GM18498 (cell line): Measurements from ENCODE around the gene LAMA4.

Experiments used
- ATAC-seq: cut with Tn5 transposase; IDR thresholded peaks from one replicate; pipeline ENCODE4 v1.9.1; 2021; ENCODE audit warnings: mild to moderate bottlenecking, moderate library complexity; ENCODE audit not compliant: unreplicated experiment

Gene LAMA4

DNA sequence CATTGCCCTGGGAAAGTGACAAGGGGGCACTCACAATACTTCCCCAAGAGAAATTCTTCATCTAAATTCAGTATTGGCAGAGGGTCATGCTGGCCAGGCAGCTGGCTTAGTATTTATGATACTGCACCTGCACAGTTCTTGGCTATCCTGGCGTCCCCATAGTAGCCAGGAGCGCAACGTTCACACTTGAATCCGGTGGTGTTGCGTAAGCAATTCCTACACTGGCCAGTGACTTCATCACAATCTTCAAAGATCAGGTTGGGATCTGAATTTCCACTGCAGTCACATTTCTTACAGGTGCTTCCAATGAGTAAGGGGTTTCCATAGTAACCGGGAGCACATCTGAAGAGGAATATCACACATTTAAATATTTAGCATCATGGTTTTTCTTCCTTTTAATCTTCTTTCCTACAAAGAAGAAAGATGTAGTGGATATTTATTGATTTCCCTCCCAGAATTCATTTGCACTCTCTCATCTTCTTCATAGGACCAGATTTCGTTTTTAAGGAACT lies 62.8 kb downstream of the LAMA4 start:
- ATAC-seq, result no peak

DNA sequence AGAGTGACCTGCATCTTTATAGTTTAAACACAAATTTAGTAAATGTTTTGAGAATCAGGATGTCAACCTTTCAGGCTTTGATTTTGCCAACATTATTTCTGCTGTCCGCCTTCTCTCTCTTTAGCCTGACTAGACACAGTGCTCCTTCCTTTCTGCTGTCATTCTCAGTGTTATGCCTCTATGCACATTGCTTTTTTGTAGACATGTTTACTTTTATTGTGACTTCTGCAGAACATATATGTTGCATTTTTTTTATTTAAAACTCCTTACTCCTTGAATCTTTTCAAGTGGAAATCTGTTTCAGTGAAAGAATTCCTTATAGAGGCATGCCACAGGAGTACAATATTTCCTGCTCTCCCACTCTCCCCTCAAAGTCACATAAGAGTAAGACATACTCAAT lies 64.2 kb downstream of the LAMA4 start:
- ATAC-seq, result no peak

DNA sequence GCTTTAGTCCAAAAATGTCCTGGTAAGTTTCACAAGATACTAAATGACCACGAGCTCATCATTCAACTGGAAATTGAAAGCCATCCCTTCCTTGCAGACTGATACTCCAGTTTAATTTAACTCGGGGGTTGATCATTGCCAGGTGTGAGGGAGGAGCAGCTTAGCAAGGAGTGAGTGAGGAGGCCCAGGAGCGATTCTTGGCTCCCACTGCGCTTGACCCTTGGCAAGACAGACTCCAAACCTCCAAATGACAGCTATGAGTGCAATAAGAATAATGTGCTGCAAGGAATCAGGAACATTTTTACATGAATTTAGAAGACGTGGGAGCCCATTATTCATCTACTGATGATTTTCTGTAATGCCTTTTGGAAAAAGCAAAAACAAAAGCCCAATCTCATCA lies 64.9 kb downstream of the LAMA4 start:
- no peak for ATAC-seq

DNA sequence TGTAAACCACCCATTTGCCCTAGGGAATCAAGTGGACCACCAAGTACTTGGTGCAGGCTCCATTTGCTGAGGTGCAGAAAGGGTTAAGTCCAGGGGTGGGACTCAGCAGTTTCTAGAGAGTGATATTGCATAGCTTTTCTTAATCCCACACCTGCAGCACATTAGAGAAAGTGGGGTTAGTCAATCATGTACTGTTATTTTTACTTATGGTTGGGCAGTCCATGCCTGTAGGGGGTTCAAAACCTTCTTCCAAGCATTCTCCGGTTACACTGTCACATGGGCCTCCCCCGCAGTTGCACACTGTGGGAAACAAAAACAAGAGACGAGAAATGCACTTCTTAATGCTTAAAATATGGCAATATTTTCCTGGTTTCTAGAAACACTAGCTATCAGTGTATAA lies 65.5 kb downstream of the LAMA4 start:
- ATAC-seq, result no peak

DNA sequence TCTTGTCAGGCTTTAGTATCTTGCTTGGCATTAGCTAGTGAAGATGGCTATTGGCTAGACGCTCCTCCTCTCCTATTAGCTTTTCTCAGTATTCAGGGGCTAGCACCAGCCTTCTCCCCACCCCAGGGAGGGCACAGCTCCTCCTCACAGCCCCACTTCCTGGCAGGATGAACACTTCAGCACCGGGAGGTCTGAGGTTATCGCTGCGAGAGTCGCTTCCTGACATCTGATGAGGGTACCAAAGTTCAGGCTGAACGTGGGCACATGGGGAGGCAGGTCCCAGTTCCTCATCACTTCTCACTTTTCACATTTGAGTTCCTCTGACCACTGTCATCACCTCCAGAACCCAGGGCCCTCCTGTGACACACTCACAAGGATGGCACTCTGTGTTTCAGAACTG lies 66.6 kb downstream of the LAMA4 start:
- no peak for ATAC-seq

DNA sequence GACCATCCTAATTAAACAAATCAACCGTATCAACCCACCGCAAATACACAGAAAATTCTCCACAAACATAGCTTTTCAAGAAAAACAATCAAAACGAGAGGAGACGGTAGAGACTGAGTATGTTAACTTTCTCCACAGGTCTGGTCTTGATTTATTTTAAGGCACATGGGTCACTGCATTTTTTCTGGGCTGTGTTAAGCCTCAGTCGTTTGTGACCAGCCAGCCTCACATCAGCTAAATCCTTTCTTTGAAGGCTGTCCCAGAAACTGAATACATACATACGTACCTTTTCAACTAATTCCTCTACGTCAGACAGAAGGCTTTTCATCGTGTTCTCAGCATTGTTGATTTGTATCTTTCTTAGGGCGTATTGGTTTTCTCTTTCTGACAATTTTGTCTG lies 69.4 kb downstream of the LAMA4 start:
- no peak for ATAC-seq

DNA sequence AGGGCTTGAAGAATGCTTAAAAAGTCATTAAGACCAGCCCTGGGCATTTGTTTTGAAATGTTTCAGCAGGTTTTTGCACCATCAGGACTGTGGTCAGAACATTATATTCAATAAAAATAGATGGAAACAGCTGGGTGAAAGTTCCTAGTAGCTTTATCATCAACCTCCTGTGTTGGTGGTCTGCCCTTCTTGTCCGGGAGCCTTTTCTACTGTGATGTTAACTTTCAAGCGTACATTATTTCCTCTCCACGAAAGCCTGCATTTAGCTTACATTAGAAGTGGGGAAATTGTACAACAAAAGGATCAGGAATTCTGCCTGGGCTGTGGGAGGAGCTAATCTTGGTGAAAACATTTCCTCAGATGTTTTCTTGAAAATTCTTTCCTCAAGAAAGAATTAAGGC lies 71.1 kb downstream of the LAMA4 start:
- ATAC-seq, result no peak

DNA sequence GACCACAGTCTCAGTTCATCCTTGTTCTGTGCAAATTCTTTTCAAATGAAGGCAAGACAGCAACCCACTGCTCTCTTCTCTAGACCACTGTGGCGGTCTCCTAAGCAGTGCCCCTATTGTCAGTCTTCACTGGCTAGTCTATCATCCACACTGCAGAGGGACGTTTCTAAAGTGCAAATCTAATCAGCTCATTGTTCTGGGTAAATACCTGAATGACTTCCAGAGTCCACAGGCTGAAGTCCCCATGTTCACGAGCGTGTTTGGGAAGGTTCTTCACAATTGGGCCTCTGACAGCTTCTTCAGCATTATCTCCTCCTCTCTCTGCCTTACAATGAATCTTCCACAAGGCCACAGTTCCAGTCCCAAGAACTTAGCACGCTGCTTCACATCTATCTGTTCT lies 73.2 kb downstream of the LAMA4 start:
- ATAC-seq, result no peak

DNA sequence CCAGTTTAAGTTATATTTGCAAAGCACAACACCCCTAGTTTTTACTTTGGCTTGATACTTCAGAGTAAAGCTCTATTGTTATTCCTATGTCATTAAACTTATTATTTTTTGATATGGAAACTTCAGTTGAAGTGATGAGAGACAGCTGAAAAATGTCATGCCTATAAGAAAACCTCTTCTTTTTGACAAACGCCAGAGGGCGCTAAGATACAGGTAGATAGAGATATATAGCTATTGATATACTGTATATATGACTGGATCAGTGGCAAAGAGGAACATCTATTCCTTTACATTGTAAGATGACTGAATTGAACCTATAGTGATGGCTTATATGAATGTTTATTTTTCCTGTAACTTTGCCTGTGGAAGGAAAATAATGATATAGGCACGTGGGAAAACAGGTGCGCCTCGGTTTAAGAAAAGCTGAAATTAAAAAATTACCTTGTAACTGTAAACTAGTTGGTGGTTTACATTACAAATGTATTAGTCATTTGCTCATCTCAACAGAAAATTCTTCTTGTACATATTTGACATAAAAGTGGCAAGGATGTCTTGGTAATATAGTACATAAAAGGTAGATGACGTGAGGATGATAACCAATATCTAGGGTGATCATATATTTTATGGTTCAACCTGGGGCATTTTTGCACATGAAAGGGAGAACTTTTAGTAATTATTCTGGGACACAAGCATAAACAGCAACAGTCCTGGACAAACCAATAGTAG lies 74.1 kb downstream of the LAMA4 start:
- peak; percentile 81 for ATAC-seq

DNA sequence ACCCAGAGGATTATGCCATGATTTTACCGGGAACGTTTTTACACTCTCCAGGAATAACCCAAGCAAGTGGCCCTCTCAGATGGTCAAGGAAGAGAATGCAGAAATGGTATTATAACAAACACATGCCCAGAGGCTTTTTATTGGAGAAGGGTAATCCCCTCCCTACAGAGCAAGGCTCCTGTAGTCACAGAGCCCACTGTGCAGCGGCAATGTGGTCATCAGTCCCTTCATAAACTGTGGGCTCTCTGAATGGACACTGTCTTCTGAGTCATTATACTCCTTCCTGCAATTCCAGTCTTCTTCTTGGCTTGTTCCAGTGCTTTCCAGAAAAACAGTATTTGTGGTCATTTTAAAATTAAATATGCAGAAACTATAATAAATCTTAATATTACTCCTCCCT lies 74.7 kb downstream of the LAMA4 start:
- ATAC-seq, result no peak

DNA sequence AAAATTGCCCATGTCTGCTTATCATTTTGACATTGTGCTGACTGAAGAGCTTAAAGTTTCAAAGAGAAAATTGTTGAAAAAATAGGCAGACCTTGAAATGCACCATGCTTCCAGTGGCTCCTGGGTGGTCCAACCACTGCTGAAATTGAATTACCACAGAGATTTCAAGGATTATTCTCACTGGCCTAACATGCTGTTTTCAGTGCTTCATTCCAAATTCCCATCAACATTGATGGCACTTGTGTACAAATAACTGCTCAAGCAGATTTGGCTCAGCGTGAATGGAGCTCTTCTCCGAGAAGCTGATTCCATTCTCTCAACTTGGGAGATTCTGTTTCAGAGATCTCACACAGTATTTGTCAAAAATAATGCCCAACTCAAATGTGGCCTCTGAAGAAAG lies 75.5 kb downstream of the LAMA4 start:
- ATAC-seq, result no peak

DNA sequence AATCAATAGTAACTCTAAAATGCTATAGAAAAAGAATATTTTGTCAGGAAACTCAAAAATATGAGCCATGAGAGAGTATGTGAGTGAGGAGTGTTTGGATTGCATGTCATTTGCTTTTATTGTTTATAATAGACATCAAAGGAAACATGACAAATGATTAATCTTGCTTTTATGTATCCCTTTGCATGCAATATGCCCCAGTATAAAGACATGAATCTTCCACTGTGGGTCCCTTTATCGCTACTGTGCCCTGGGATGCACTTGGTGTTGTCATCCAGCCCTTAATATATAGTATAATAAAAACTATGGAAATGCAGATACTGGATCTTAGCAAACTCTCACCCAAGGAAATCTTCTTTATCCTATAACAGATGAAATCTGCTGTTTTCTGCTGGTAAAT lies 77.3 kb downstream of the LAMA4 start:
- ATAC-seq, result no peak

DNA sequence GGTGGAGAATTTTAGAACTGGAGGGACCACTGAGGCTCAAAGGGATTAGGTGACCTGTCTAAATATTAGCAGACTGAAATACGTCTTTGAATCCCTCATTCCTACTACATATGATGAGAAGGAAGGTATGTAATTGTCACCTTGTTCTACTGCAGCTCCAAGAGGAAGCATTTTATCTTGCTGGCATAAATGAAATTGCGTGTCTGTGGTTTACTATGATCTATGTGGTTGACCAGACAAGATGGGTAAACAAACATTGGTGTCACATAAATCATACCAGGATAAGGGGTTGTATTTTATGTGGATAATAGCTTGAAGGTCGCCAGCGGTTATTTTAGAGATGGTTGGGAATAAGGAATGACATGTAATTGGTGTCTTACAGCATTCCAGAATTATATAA lies 78.2 kb downstream of the LAMA4 start:
- no peak for ATAC-seq

DNA sequence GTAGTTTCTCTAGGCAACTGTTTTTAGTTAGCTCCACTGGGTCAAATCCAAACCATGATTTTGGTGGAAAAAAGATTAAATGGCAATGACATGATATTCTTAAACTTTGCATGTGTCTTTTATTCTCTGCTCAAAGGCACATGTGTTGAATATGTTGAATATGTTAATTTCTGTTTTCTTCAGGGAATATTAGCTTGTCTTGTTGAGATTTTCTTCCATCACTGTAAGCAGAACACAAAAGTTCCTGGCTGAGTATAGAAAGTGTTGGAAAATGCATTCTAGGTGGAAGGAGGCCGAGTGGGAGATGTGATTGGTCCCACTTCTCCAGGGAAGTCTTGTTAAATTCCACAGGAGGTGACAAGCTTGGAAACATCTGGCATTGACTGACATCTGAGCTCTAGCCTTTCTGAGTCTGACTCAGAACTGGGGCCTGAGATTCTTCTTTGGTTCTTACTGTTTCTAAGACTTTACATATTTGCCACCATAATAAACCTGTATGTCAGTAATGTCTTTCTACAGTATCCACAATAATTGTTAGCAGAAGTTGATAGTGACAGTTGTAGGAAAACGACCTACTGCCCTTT lies 81.1 kb downstream of the LAMA4 start:
- no peak for ATAC-seq

DNA sequence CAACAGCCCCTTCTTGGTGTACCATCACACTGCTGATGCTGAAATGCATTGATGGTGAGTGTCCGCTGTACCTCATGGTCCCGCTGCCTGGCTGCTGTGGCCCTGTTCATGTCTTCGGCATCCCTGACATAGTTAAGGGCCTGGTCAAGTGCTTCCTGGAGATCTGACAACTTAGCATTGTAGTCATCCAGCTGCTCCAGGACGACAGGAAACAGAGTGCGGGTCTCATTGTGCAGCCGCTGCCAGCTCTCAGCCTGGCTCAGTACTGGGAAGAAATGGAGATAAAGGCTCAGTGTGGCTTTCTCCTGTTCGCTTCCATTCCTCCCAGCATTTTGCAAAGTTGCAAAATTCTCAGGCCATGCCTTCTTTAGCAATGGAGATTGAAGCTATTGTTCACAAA lies 81.8 kb downstream of the LAMA4 start:
- no peak for ATAC-seq

DNA sequence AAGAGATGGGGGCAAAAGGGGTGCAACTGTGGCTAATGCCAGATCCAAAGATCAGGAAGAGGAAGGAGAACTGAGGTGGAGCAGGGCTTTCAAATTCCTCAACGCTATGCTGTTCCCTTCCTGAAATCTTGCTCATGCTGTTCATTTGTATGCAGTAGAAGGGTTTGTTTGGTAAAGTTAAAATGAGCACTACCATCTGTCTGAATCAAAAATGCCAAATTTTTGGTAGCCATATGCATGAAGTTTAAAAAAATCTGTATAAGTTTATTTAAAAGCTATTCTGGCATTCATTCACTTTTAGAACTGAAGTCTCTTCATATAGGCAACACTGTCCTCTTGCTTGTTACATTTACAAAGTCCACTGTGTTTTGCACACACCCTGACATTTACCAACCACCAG lies 84.8 kb downstream of the LAMA4 start:
- ATAC-seq, result no peak

DNA sequence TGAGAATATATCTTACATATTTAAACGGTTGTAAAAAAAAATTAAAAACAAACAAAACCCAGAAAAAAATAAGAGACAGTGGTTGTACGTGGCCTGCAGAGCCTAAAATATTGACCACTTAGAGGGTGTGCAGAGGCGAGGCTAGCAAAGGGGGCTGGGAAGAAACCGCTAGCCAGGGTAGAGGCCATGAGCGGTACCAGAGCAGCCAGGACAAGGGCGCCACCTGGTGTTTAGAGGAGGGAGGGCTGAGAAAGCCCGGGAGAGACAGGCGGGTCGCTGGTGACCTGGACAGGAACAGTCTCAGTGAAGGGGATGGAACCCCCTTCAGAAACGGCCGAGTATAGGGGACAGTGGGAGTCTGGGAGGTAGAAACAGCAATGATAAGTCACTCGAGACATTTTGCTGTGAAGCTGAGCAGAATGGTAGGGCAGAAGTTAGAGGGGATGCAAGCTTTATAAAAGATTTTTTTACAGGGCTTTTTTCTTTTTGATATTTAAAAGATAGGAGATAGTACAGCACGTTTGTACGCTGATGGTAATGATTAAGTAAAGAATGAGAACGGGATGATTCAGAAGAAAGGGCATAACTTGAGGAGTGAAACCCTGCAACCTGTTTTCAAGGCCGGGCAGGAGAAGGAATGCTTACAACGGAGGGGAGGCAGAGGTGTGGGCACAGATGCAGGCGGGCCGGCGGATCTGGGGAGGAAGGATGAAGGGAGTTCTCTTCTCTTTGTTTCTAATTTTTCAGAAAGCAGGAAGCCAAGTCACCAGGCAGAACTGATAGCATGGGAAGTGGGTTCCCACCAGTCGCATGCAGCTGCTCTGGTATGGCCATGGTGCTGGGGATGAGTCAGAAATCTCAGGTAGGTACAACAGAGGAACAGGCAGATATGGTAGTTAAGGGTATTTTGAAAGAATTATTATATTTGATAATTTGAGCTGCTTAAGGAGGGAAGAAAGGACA lies 90.8 kb downstream of the LAMA4 start:
- peak; percentile 99 for ATAC-seq

DNA sequence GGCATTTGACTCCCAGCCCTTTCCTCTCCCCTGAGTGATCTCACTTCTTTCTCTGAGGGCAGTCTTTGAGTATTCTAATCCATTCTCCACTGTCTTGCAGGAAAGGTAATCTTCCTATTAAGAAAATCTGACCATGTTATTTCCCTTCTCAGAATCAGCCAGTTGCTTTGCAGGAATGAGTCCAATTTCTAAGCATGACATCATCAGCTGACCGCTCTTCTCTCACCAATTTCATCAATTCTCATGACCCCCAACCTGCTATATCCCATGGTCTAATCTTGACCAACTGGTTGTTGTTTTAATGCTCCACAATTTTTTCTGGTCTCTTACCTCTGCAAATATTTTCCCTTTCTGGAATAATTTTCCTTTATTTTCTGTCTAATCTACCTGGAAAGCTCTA lies 93.6 kb downstream of the LAMA4 start:
- ATAC-seq, result no peak

DNA sequence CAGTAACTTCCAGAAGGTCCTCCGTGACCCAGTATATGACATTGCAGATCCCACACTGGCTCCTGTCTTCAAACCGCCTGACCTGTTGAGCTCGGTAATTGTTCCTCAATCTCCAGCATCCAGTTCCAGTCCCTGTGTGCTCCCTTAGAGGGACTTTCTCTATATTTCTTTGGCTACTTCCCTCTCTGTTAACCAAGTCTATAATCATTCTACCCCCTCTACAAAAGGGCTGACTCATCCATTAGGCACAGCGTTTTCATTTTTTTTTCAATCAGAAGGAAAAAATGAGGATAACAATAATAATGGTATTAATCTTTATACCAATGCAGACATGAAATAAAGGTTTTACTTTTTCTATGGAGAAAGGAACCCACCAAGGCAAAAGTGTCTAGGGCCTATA lies 97.7 kb downstream of the LAMA4 start:
- no peak for ATAC-seq

DNA sequence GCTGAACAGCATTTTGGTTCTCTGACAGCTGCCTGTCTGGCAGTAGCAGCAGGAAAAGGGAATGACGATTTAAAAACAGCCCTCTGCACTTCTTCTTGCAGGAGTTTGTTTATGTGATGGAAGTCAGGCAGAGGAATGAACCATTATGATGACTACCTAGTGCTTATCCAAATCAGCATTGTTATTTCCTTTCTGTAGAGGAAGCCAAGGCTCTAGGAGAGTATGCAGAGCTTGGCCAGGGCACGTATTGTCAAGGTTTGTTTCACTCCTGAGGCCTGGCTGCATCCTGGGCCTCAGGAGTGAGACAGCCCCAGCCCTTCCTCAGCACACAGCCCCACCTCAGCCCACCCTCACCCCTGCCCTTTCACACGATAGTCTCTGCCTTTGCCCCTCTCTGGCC lies 98.5 kb downstream of the LAMA4 start:
- no peak for ATAC-seq

DNA sequence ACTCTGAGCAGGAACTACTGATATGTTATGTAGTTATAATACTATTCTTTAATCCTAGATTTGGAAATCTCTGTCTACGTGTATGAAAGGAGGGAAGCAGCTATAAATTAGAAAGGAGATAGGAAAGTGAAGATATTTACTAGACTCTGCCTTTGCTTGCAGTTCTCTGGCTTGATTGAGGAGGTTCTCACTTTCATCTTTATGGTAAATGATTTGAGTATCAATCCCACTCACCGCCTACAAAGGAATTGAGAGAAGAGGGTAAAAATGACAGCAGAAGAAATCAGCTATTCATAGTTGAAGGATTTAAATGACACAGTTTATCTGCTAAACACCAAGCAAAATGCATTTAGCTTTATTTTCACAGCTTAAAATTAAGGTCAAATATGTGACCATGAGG lies 99.7 kb downstream of the LAMA4 start:
- ATAC-seq, result no peak
